ENCODE measurements around the gene AOPEP. TPM values are rescaled to one million over a fixed set of nuclear protein-coding genes. Genes with fewer than 3 reads are reported as not detected.

The AOPEP gene
- total RNA-seq, 2 experiments from 2014 or later, result 5.8 to 6.4 TPM

DNA sequence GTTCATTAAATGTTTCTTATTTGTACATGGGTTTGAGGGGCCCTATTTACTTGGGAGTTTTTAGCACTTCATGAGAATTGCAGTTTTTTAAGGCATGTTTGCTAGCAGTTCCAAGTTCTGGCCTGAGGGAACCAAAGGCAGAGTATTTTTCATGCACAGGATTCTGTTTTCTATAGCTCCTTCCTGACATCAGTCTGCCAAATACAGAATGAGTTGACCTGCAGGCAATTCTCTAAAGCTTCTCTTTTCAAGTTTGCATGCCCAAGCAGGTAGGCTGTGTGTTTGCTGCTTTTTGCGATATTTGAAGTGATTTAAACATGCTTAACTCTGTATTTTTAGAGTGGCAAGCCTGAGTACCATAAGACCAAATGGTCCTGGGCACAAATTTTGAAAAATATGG is 75.8 kb downstream of the AOPEP start:
- intact Hi-C loops (cut with micrococcal nuclease), result no loop called here
- H3K4me1 Mint-ChIP-seq (ENCODE audit: low read depth), result peaks cover 15% of the 10 kb centered on the region

DNA sequence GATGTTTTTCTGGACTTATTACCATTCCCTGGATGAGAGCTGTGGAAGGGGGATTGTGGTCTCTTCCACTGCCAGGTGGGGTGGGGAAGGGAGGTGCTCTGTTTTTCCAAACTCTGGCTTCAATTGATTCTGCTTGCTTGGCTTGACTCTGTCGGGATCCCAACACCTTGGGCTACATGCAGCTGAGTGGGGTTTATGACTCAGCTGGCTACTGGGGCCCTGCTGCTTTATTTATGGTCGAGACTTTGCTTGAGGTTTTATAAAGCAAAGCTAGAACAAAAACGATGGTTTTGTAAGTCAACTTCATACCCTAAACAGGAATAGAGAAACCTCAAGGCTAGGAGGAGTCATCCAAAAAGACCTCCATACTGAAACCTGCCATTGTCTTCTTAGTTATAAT is 76.3 kb downstream of the AOPEP start:
- DNase-seq, result peak; percentile 22
- intact Hi-C loops (cut with micrococcal nuclease), result no loop called here
- CTCF ChIA-PET, result no interaction called here
- H3K4me1 Mint-ChIP-seq (ENCODE audit: low read depth), result peaks cover 15% of the 10 kb centered on the region
- peaks cover 33% of the 10 kb centered on the region for H3K36me3 Mint-ChIP-seq (ENCODE audit: low read depth)
- no peaks in the 10 kb centered on the region for H3K27me3 Mint-ChIP-seq (ENCODE audit: low read depth)
- no peak overlapping the region for H3K27ac Mint-ChIP-seq
- H3K9me3 Mint-ChIP-seq, result no peaks in the 10 kb centered on the region
- no peak overlapping the region for H3K4me3 Mint-ChIP-seq

More for the DNA sequence above, 75.8 kb downstream of the AOPEP start:
- DNase-seq, result no peak
- Mint-ChIP-seq H3K27ac (no peak overlapping the region), H3K27me3 (ENCODE audit: low read depth) (no peaks in the 10 kb centered on the region), H3K36me3 (ENCODE audit: low read depth) (peaks cover 30% of the 10 kb centered on the region), H3K9me3 (no peaks in the 10 kb centered on the region), H3K4me3 (no peak overlapping the region)
- CTCF ChIA-PET, result no interaction called here

DNA sequence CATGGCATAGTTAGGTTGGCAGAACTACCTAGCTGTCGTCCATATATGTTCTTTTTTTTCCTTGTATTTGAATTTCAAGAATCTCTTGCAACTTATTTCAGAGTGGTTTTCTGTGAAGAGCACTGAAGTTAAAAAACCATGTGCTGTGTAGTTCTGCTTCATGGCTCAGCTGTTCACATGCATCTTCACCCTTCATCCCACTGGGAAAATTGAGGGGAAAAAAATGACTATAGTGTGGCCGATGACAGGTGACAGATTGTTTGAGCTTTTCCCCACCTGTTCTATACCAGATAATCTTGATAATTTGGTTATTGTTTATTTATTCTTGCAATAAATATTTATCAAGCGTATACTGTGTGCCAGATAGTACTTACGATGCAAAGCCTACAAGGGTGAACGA is 77.8 kb downstream of the AOPEP start:
- intact Hi-C loops (cut with micrococcal nuclease), result no loop called here
- CTCF ChIA-PET, result interaction anchor here (0.6 to 1.0 kb wide), 2 partner anchors 324 to 548 kb away, joined by 3 to 4 read pairs; no protein-coding TSS in a partner anchor

GRCh38 chr9:94805051-94805489 is 78.6 kb downstream of the AOPEP start:
- Mint-ChIP-seq H3K4me3 (no peak overlapping the region), H3K4me1 (ENCODE audit: low read depth) (peaks cover 15% of the 10 kb centered on the region), H3K27ac (no peak overlapping the region), H3K9me3 (no peaks in the 10 kb centered on the region), H3K27me3 (ENCODE audit: low read depth) (no peaks in the 10 kb centered on the region), H3K36me3 (ENCODE audit: low read depth) (peaks cover 32% of the 10 kb centered on the region)
- intact Hi-C loops (cut with micrococcal nuclease), result no loop called here
- CTCF ChIA-PET, result interaction anchor here (0.6 to 1.2 kb wide), 2 partner anchors 325 to 548 kb away, joined by 3 to 4 read pairs; no protein-coding TSS in a partner anchor
- DNase-seq, result no peak

More for the DNA sequence above, 77.8 kb downstream of the AOPEP start:
- Mint-ChIP-seq H3K36me3 (ENCODE audit: low read depth) (peaks cover 33% of the 10 kb centered on the region), H3K27ac (no peak overlapping the region), H3K9me3 (no peaks in the 10 kb centered on the region), H3K4me1 (ENCODE audit: low read depth) (peaks cover 15% of the 10 kb centered on the region), H3K27me3 (ENCODE audit: low read depth) (no peaks in the 10 kb centered on the region), H3K4me3 (no peak overlapping the region)
- DNase-seq, result no peak

- H3K27ac Mint-ChIP-seq, result no peak overlapping the region
- CTCF ChIA-PET, result interaction anchor here (1.2 kb wide), 1 partner anchor 325 kb away, joined by 3 read pairs; no protein-coding TSS in a partner anchor
- H3K36me3 Mint-ChIP-seq (ENCODE audit: low read depth), result peaks cover 28% of the 10 kb centered on the region
- H3K4me3 Mint-ChIP-seq, result no peak overlapping the region
- DNase-seq, result no peak
- peaks cover 15% of the 10 kb centered on the region for H3K4me1 Mint-ChIP-seq (ENCODE audit: low read depth)
- intact Hi-C loops (cut with micrococcal nuclease), result no loop called here
- no peaks in the 10 kb centered on the region for H3K27me3 Mint-ChIP-seq (ENCODE audit: low read depth)
- no peaks in the 10 kb centered on the region for H3K9me3 Mint-ChIP-seq
These were observed 79.1 kb downstream of the AOPEP start for GRCh38 chr9:94805585-94805984.

- no peak for DNase-seq
- Mint-ChIP-seq H3K27ac (no peak overlapping the region), H3K36me3 (ENCODE audit: low read depth) (peaks cover 20% of the 10 kb centered on the region), H3K27me3 (ENCODE audit: low read depth) (no peaks in the 10 kb centered on the region), H3K4me1 (ENCODE audit: low read depth) (peaks cover 15% of the 10 kb centered on the region), H3K9me3 (no peaks in the 10 kb centered on the region), H3K4me3 (no peak overlapping the region)
- CTCF ChIA-PET, result no interaction called here
- intact Hi-C loops (cut with micrococcal nuclease), result loop anchor here (1.0 kb wide), 1 partner anchor 11 kb away; no protein-coding TSS in a partner anchor
These were observed 79.9 kb downstream of the AOPEP start for GRCh38 chr9:94806307-94806893.

- Mint-ChIP-seq H3K4me1 (ENCODE audit: low read depth) (peaks cover 22% of the 10 kb centered on the region), H3K4me3 (no peak overlapping the region), H3K27ac (no peak overlapping the region), H3K36me3 (ENCODE audit: low read depth) (peaks cover 18% of the 10 kb centered on the region), H3K27me3 (ENCODE audit: low read depth) (no peaks in the 10 kb centered on the region), H3K9me3 (no peaks in the 10 kb centered on the region)
- intact Hi-C loops (cut with micrococcal nuclease), result no loop called here
- CTCF ChIA-PET, result no interaction called here
- no peak for DNase-seq
These were observed 81.1 kb downstream of the AOPEP start for GRCh38 chr9:94807556-94807955.

- Mint-ChIP-seq H3K9me3 (no peaks in the 10 kb centered on the region), H3K4me3 (no peak overlapping the region), H3K36me3 (ENCODE audit: low read depth) (peaks cover 16% of the 10 kb centered on the region), H3K27me3 (ENCODE audit: low read depth) (no peaks in the 10 kb centered on the region), H3K27ac (no peak overlapping the region), H3K4me1 (ENCODE audit: low read depth) (peaks cover 17% of the 10 kb centered on the region)
- CTCF ChIA-PET, result no interaction called here
- no peak for DNase-seq
- intact Hi-C loops (cut with micrococcal nuclease), result no loop called here
These were observed 82.6 kb downstream of the AOPEP start for GRCh38 chr9:94808926-94809700.

- CTCF ChIA-PET, result no interaction called here
- peaks cover 15% of the 10 kb centered on the region for H3K36me3 Mint-ChIP-seq (ENCODE audit: low read depth)
- H3K4me1 Mint-ChIP-seq (ENCODE audit: low read depth), result peaks cover 17% of the 10 kb centered on the region
- H3K4me3 Mint-ChIP-seq, result no peak overlapping the region
- no peak overlapping the region for H3K27ac Mint-ChIP-seq
- intact Hi-C loops (cut with micrococcal nuclease), result no loop called here
- H3K27me3 Mint-ChIP-seq (ENCODE audit: low read depth), result no peaks in the 10 kb centered on the region
- H3K9me3 Mint-ChIP-seq, result no peaks in the 10 kb centered on the region
- no peak for DNase-seq
These were observed 83.3 kb downstream of the AOPEP start for GRCh38 chr9:94809778-94810177.

DNA sequence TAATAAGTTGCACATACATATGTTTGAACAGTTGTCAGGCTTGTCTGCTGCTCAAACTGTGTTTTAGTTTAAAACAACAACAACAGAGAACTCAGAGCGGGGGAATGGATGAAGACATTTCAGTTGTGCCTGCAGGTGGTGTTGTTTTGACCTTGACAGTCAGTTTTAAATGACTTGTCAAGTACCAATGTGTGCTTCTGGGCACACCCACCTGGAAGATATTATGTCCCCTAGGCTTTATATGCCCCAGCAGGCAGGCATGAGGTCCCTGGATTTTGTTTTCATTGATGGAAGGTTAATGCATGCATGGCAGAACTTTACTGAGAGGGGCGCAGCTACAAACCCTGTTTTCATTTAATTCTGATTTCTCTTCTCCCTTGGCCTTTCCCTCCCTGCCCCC is 84.6 kb downstream of the AOPEP start:
- Mint-ChIP-seq H3K9me3 (no peaks in the 10 kb centered on the region), H3K4me3 (no peak overlapping the region), H3K27ac (no peak overlapping the region), H3K4me1 (ENCODE audit: low read depth) (peaks cover 17% of the 10 kb centered on the region), H3K36me3 (ENCODE audit: low read depth) (peaks cover 8% of the 10 kb centered on the region), H3K27me3 (ENCODE audit: low read depth) (no peaks in the 10 kb centered on the region)
- intact Hi-C loops (cut with micrococcal nuclease), result no loop called here
- CTCF ChIA-PET, result no interaction called here
- no peak for DNase-seq

DNA sequence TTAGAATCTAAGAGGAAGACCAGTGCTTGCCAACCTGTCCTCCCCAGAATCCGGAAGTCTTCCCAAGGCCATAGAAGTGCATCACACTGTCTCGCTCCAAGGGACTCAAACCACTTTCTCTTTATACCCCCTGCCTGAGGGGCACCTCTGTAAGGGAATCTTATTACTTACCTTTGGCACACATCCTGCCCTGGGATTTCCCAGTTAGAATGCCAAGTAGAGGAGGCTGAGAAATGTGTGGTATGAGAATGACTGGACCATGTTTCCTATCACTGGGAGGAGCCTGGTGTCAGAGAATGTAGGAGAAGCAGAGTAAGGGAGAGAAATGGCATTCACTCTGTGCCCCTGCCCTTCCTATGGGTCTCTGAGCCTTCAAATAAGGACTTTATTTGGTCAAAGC is 85.8 kb downstream of the AOPEP start:
- H3K36me3 Mint-ChIP-seq (ENCODE audit: low read depth), result peaks cover 4% of the 10 kb centered on the region
- intact Hi-C loops (cut with micrococcal nuclease), result no loop called here
- peaks cover 12% of the 10 kb centered on the region for H3K4me1 Mint-ChIP-seq (ENCODE audit: low read depth)
- no peaks in the 10 kb centered on the region for H3K27me3 Mint-ChIP-seq (ENCODE audit: low read depth)
- H3K9me3 Mint-ChIP-seq, result no peaks in the 10 kb centered on the region
- H3K27ac Mint-ChIP-seq, result no peak overlapping the region
- CTCF ChIA-PET, result no interaction called here
- H3K4me3 Mint-ChIP-seq, result no peak overlapping the region
- DNase-seq, result peak; percentile 41

- no peak overlapping the region for H3K27ac Mint-ChIP-seq
- H3K27me3 Mint-ChIP-seq (ENCODE audit: low read depth), result no peaks in the 10 kb centered on the region
- CTCF ChIA-PET, result interaction anchor here (0.7 to 1.0 kb wide), 2 partner anchors 47 to 911 kb away, joined by 3 read pairs; no protein-coding TSS in a partner anchor
- intact Hi-C loops (cut with micrococcal nuclease), result no loop called here
- H3K36me3 Mint-ChIP-seq (ENCODE audit: low read depth), result peaks cover 2% of the 10 kb centered on the region
- H3K4me3 Mint-ChIP-seq, result no peak overlapping the region
- H3K9me3 Mint-ChIP-seq, result no peaks in the 10 kb centered on the region
- H3K4me1 Mint-ChIP-seq (ENCODE audit: low read depth), result peaks cover 12% of the 10 kb centered on the region
- no peak for DNase-seq
These were observed 86.9 kb downstream of the AOPEP start for GRCh38 chr9:94813379-94813778.

Measured in activated naive CD4-positive, alpha-beta T cell treated with anti-CD3 and anti-CD28 coated beads for 36 hours (primary cell).